ENCODE data around the gene AHCYL1. TPM values are rescaled to one million over a fixed set of nuclear protein-coding genes. Genes with fewer than 3 reads are reported as not detected.

Gene AHCYL1
- total and polyA plus RNA-seq, 2 of the 8 experiments (the other 6 are each of a cell fraction or from before 2014, with no cell fraction given), result 64.5 to 95.9 TPM

- H4K5ac ChIP-seq (ENCODE audit: insufficient read length, low read depth, low read length), result no peak overlapping the region
- H2BK15ac ChIP-seq (ENCODE audit: low read length), result no peak overlapping the region
- no peak overlapping the region for H3K56ac ChIP-seq (replicated peaks; ENCODE audit: insufficient read length, low read depth, low read length)
- no peak overlapping the region for H3K4me3 ChIP-seq (ENCODE audit: extremely low read depth in 1 of 4, insufficient read depth in 2 of 4, low read depth in 3 of 4, low read length in 4 of 4)
- H3K4me1 ChIP-seq (replicated peaks in 1 of 4; ENCODE audit: control insufficient read depth in 3 of 4, insufficient read depth in 4 of 4, low read length in 3 of 4), result peaks cover 0 to 5% (median 2%) of the 10 kb centered on the region in 4 experiments; a peak in 2 of 7 replicates
- H3K4me2 ChIP-seq (ENCODE audit: insufficient read depth in 1 of 2, low read depth in 2 of 2, low read length in 2 of 2), result no peak overlapping the region
- H4K20me1 ChIP-seq (replicated peaks in 1 of 2; ENCODE audit: control insufficient read depth in 1 of 2, insufficient read depth in 2 of 2, low read length in 2 of 2), result no peaks in the 10 kb centered on the region
- H2AFZ ChIP-seq (ENCODE audit: low read length), result no peak overlapping the region
- H4K8ac ChIP-seq (ENCODE audit: extremely low read depth, insufficient read depth, low read length), result no peak overlapping the region
- no peaks in the 10 kb centered on the region for H3K79me2 ChIP-seq (ENCODE audit: control insufficient read depth in 1 of 2, insufficient read depth in 2 of 2, low read length in 2 of 2)
- no peaks in the 10 kb centered on the region for H3K27me3 ChIP-seq (replicated peaks in 1 of 4; ENCODE audit: control insufficient read depth in 3 of 4, extremely low read depth in 1 of 4, insufficient read depth in 3 of 4, low read length in 3 of 4)
- H2BK120ac ChIP-seq (replicated peaks; ENCODE audit: low read depth, low read length), result no peak overlapping the region
- DNase-seq (ENCODE audit: low read depth in 1 of 2, low spot score in 2 of 2), result no peak
- H3K23ac ChIP-seq (ENCODE audit: insufficient read length), result no peak overlapping the region
- H3K18ac ChIP-seq (ENCODE audit: extremely low read depth, low read length), result no peak overlapping the region
- TF ChIP-seq GTF2F1 (IDR thresholded peaks at IDR 0.05; ENCODE audit: borderline replicate concordance, low read depth, low read length) (no peak), RNF2 (IDR thresholded peaks at IDR 0.05; ENCODE audit: borderline replicate concordance, low read depth, low read length, missing control alignments, poor library complexity, severe bottlenecking) (no peak), SIN3A (conservative IDR thresholded peaks at IDR 0.05 in 1 of 2, IDR thresholded peaks at IDR 0.05 in 1 of 2; ENCODE audit: low read depth in 1 of 2, low read length in 2 of 2) (no peak), RXRA (IDR thresholded peaks at IDR 0.05; ENCODE audit: insufficient read depth, low read depth, low read length) (no peak), BCL11A (IDR thresholded peaks at IDR 0.05; ENCODE audit: low read depth in 2 of 2, low read length in 2 of 2) (no peak), CBX8 (IDR thresholded peaks at IDR 0.05; ENCODE audit: borderline replicate concordance, low read depth, low read length) (no peak), SP4 (IDR thresholded peaks at IDR 0.05; ENCODE audit: low read length) (no peak), FOSL1 (IDR thresholded peaks at IDR 0.05; ENCODE audit: insufficient read depth, low read depth, low read length) (no peak), CREB1 (IDR thresholded peaks at IDR 0.05) (no peak), JUN (IDR thresholded peaks at IDR 0.05; ENCODE audit: low read depth, low read length) (no peak), BRCA1 (IDR thresholded peaks at IDR 0.05; ENCODE audit: low read depth, low read length) (no peak), KDM1A (IDR thresholded peaks at IDR 0.05; ENCODE audit: borderline replicate concordance, low read length) (no peak)
- H3K9ac ChIP-seq (replicated peaks in 1 of 4; ENCODE audit: extremely low read depth in 1 of 4, low read depth in 3 of 4, low read length in 3 of 4), result no peak overlapping the region
- no peak overlapping the region for H3K14ac ChIP-seq (ENCODE audit: insufficient read length)
- no peak overlapping the region for H4K91ac ChIP-seq (replicated peaks; ENCODE audit: insufficient read length, low read length)
- WGBS, 2 experiments (ENCODE audit: extremely low coverage in 1 of 2, insufficient coverage in 1 of 2, insufficient read length in 1 of 2, insufficient replicate concordance in 2 of 2, low coverage in 1 of 2, low lambda C conversion rate in 2 of 2, missing lambda C conversion rate in 1 of 2), result 90% methylated on average over 1 of the region's 1 CpG; no CpG with 5 or more reads in 1 of the 2 experiments
- H3K36me3 ChIP-seq (ENCODE audit: control insufficient read depth in 2 of 4, insufficient read depth in 4 of 4, low read length in 3 of 4), result no peaks in the 10 kb centered on the region
- CTCF ChIA-PET (ENCODE audit: partially characterized antibody), result interaction anchor here (1.0 kb wide), 1 partner anchor 164 kb away, joined by 3 read pairs; no protein-coding TSS in a partner anchor
- no peak overlapping the region for H3K27ac ChIP-seq (ENCODE audit: low read depth, low read length)
- no peaks in the 10 kb centered on the region for H3K79me1 ChIP-seq (ENCODE audit: low read depth, low read length)
- H3K23me2 ChIP-seq (ENCODE audit: low read depth, low read length), result no peaks in the 10 kb centered on the region
- no peak for FAIRE-seq
- H3K9me3 ChIP-seq (ENCODE audit: insufficient read depth in 2 of 2, low read depth in 1 of 2, low read length in 1 of 2), result no peaks in the 10 kb centered on the region
- no peak overlapping the region for H2AK5ac ChIP-seq (ENCODE audit: low read depth, low read length)
- H3K4ac ChIP-seq (replicated peaks; ENCODE audit: insufficient read length, low read depth, low read length), result no peak overlapping the region
- H2BK12ac ChIP-seq (ENCODE audit: low read depth, low read length), result no peak overlapping the region
- no peak overlapping the region for H2BK20ac ChIP-seq (ENCODE audit: low read length)
- no peak overlapping the region for H2BK5ac ChIP-seq (ENCODE audit: low read depth, low read length)
- POLR2A ChIA-PET (ENCODE audit: partially characterized antibody), result interaction anchor here (1.2 kb wide), 1 partner anchor 36 kb away, joined by 3 read pairs; no protein-coding TSS in a partner anchor
Observed at GRCh38 chr1:109950038-109950437, 34.5 kb upstream of the AHCYL1 start.

All from H1 (cell line).